GM19023 (cell line): ENCODE results near the gene OBSCN.

ENCODE experiments used
- ATAC-seq: cut with Tn5 transposase; IDR thresholded peaks from one replicate; pipeline ENCODE4 v1.9.1; 2021; ENCODE audit warnings: mild to moderate bottlenecking, moderate library complexity; ENCODE audit not compliant: unreplicated experiment

OBSCN gene

DNA sequence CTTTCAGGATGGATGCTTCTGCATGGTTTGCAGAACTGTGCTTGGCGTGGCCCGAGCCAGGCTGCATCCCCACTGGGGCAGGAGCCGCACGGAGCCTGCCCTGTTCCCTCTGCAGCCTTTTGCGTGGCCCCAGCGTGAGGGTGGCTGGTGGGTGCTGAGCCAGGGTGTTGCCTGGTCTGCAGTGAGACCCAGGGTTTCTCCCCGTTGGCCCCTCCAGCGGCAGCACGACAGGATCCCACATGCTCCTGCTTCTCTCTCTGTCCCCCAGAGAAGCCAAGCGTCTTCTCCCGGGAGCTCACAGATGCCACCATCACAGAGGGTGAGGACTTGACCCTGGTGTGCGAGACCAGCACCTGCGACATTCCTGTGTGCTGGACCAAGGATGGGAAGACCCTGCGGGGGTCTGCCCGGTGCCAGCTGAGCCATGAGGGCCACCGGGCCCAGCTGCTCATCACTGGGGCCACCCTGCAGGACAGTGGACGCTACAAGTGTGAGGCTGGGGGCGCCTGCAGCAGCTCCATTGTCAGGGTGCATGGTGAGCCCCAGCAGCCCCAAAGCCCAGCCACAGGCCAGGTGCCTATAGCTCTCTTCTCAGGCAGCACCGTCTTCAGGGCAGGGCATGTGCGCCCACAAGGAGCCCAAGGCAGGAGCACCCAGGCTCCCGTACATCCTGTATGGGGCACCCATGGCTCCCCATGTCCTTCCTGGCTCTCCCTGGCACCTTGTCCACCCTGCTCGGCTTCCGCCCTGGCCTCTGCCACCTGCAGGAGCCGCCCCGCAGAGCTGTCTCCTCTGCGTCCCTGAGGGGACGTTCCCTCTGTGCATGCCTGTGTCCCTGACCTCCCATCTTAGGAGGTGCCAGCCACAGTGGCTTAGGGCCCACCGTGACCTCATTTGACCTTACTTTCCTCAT lies 78.9 kb downstream of the OBSCN start:
- ATAC-seq: no peak

DNA sequence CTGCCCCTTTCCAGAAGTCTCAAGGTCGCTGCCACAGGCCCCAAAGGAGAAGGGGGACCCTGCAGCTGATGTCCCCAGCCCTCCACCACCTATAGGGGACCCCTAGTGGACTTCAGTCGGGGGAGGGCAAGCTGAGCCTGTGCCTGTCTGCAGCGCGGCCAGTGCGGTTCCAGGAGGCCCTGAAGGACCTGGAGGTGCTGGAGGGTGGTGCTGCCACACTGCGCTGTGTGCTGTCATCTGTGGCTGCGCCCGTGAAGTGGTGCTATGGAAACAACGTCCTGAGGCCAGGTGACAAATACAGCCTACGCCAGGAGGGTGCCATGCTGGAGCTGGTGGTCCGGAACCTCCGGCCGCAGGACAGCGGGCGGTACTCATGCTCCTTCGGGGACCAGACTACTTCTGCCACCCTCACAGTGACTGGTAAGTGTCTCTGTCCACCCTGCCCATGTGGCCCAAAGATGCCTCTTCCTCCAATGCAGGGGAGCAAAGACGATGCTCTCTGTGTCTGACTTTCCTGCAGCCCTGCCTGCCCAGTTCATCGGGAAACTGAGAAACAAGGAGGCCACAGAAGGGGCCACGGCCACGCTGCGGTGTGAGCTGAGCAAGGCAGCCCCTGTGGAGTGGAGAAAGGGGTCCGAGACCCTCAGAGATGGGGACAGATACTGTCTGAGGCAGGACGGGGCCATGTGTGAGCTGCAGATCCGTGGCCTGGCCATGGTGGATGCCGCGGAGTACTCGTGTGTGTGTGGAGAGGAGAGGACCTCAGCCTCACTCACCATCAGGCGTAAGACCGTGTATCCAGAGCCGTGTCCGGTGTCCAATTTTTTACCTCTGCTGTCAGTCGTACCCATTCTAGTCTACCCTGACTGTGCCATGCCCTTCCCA lies 79.9 kb downstream of the OBSCN start:
- ATAC-seq: no peak

DNA sequence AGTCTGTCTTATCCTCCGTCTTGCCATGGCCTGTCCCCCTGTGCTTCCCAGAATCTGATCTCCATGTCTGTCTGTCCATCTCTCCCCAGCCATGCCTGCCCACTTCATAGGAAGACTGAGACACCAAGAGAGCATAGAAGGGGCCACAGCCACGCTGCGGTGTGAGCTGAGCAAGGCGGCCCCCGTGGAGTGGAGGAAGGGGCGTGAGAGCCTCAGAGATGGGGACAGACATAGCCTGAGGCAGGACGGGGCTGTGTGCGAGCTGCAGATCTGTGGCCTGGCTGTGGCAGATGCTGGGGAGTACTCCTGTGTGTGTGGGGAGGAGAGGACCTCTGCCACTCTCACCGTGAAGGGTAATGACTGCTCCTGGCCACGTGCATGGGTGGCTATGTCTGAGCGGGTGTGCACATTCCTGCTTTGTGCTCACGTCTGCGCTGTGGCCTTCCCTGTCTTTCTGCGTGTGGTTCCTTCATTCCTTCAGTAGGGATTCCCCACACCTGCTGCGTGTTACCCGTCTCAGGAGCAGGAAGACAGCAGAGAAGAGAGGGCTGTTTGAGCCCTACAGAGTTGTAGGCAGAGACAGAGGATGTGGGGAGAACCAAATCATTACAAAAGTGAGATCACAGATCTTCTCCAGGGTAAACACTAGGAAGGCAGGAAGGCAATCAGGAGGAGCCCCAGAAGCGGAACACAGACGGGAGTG lies 80.8 kb downstream of the OBSCN start:
- no peak for ATAC-seq

DNA sequence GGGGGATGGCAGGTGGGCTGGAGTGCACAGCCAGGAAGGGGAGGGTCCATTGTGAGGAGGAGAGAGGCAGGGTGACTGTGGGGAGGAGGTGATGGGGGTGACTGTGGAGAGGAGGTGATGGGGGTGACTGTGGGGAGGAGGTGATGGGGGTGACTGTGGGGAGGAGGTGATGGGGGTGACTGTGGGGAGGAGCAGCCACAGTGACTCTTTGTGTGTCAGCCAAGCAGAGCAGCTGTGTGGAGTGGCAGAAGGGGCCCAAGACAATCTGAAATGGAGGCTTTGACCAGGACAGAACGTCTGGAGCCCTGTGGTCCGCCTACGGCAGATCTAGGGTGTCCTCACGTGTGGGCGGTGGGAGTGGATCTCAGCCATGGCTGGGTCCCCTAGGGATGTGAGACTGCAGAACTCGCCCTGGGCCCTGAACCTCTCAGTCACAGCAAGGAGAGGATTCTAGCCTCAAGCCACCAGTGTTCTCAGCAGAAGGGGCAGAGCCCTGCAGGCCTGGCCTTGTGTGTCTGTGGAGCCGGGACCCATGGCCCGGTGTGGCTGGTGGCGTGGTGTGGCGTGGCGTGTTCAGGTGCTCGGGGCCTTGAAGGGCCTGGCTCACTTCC lies 81.5 kb downstream of the OBSCN start:
- ATAC-seq: no peak

DNA sequence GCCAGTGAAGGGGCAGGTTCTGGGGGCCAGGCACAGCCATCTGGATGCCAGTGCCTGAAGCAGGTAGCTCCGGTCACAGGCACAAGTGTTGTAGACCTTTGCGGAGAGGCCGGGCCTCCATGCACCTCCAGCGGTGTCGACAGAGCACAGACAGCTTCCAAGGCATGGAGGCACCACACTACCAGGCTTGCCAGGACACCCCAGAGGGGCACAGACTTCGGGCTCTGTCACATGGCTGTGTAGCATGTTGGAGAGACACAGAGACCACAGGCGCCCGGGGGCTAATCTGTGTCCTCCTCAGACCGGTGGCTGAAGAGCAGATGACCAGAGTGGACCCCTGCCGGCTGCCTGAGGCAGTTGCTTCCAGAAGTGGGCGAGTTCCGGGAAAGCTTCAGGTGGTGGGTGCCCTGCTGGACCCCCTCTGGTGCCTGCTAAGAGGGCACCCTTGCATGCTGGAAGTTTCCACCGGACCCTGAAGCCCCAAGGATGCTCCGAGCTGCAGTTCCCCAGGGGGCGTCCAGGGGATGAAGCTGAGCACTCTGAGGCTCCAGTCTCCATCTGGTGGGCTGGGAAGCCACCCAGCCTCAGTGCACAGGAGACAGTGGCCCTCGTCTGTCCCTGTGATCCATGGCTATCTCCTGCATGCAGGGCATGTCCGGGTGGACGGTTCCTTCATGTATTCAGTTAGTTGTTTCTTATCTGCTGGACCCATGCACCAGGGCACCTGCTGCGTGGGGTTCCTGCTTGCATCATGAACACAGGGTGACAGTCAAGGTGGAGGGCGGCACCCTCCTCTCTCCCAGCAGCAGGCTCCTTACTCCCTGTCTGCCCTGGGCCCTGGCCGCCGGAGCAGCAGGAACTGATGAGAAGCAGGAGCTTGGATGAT lies 82.4 kb downstream of the OBSCN start:
- ATAC-seq: no peak

DNA sequence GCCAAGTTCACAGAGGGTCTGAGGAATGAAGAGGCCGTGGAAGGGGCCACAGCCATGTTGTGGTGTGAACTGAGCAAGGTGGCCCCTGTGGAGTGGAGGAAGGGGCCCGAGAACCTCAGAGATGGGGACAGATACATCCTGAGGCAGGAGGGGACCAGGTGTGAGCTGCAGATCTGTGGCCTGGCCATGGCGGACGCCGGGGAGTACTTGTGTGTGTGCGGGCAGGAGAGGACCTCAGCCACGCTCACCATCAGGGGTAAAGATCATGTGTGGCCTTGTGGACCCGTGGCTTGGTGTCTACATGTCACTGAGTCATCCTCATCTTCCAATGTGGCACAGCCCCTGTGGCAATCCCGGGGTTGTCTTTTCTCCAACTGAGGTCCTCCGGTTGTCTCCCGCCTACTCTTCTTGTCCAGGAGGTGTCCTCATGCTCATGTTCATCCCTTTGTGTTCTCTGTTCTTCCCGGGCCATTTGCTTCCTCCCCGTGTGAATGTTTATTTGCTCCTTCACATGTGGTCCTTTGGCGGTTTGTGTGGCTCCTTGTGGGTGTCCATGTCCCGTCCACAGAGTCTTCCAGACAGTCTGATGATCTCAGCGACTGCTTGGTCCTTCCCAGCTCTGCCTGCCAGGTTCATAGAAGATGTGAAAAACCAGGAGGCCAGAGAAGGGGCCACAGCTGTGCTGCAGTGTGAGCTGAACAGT lies 84.2 kb downstream of the OBSCN start:
- ATAC-seq: no peak

DNA sequence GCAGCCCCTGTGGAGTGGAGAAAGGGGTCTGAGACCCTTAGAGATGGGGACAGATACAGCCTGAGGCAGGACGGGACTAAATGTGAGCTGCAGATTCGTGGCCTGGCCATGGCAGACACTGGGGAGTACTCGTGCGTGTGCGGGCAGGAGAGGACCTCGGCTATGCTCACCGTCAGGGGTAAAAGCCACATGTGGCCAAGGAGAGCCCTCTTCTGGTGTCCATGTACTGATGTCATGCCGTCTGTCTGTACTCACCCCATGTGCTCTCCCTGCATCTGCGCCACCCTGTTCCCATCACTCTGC lies 84.7 kb downstream of the OBSCN start:
- no peak for ATAC-seq

DNA sequence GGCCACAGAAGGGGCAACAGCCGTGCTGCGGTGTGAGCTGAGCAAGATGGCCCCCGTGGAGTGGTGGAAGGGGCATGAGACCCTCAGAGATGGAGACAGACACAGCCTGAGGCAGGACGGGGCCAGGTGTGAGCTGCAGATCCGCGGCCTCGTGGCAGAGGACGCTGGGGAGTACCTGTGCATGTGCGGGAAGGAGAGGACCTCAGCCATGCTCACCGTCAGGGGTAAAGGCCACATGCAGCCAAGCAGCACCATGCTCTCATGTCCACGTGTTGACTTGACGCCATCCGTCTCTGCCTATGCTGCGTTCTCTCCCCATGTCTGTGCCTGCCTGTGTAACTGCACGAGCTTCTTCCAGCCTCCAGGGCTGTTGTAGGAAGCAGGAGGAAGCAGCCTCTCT lies 85.5 kb downstream of the OBSCN start:
- ATAC-seq: no peak

DNA sequence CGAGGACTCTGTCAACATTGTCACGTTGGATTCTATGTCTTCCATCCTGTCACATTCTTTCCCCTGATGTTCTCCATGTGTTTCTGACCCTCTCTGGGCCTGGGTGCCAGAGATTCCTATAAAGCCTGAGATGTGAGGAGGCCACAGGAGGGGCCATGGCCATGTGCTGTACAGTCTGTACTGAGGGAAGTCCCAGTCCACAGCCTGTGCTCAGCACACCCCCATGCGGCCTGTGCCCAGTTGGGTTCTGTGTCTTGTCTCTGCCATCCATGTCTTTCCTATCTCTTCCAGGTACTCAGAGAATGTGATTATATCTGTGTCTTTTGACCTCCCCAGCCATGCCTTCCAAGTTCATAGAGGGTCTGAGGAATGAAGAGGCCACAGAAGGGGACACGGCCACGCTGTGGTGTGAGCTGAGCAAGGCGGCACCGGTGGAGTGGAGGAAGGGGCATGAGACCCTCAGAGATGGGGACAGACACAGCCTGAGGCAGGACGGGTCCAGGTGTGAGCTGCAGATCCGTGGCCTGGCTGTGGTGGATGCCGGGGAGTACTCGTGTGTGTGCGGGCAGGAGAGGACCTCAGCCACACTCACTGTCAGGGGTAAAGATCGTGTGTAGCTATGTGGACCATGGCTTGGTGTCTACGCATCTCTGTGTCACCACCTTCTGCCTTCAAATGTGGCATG lies 86.1 kb downstream of the OBSCN start:
- ATAC-seq: no peak

DNA sequence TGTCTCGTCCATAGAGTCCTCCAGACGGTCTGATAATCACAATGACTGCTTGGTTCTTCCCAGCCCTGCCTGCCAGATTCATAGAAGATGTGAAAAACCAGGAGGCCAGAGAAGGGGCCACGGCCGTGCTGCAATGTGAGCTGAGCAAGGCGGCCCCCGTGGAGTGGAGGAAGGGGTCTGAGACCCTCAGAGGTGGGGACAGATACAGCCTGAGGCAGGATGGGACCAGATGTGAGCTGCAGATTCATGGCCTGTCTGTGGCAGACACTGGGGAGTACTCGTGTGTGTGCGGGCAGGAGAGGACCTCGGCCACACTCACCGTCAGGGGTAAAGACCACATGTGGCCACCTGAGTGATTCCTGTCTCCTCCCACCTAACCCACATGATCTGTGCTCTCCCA lies 86.9 kb downstream of the OBSCN start:
- no peak for ATAC-seq

DNA sequence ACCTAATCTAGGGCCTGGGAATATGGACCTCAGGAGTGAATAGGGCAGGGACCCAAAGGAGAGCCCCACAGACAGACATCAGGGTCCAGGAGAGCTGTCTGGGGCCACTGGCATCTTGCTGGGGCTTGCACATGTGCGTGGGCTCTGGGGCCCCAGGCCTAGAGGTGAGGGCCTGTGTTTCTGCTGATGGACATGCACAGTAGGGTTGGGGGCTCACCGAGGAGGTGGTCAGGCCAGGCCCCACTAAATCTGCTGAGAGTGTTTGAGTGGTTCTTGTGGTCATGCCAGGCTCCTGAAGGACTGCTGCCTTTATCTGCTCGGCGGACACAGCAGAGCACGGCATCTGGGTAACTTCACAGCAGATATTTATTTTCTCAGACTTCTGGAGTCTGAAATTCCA lies 87.4 kb downstream of the OBSCN start:
- no peak for ATAC-seq

DNA sequence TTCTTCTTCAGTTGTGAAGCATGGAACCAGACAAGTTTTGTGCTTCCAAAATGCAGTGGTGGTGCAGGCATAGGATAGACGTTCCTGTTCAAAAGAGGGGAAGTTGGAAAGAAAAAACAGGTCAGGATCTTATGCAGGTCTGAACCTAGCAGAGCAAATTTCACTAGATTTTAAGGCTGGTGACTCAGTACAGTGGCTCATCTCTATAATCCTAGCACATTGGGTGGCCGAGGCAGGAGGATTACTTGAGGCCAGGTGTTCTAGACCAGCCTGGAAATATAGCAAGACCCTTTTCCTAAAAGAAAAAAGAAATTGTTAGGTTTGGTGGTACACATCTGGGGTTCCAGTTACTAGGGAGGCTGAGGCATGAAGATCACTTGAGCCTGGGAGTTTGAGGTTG lies 88.1 kb downstream of the OBSCN start:
- ATAC-seq: no peak

DNA sequence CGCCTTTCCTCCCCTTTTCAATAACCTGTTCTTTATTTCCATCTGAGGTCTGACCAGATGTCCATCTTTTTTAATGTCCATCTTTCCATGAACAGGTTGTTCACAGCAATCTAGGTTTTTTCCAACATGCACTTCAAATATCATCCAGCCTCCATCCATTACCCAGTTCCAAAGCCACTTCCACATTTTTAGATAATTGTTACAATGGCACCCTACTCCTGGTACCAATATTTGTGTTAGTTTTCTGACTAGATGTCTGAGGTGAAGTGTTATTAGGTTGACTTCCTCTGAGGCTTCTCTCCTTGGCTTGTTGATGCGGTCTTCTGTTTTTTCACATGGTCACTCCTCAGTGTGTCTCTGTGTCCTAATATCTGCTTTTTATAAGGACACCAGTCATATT lies 89.4 kb downstream of the OBSCN start:
- no peak for ATAC-seq

DNA sequence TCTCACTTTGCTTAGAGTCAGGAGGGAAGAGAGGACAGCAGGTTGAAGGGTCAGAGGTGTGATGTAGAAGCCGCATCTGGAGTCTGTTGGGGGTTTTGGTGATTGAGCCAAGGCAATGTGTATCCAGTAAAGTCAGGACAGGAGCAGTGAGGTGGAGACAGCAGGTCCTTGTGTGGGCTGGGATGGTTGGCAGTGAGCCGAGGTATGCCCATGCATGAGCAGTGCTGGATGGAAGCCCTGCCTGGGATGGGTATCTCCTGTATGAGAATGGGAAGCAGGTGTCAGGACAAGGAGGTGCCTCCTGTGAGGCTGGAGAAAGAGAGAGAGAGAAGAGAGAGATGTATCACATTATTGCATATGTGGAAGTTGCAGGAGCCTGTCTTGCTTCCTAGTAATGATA lies 90.0 kb downstream of the OBSCN start:
- no peak for ATAC-seq

DNA sequence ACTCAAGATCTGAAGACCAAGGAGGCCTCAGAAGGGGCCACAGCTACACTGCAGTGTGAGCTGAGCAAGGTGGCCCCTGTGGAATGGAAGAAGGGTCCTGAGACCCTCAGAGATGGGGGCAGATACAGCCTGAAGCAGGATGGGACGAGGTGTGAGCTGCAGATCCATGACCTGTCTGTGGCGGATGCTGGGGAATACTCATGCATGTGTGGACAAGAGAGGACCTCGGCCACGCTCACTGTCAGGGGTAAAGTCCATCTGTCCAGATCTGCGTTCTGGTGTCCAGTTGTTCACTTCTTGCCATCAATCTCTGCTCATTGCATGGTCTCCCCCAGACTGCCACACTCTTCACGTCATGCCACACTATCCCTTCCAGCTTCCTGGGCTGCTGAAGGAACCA lies 90.6 kb downstream of the OBSCN start:
- ATAC-seq: no peak

DNA sequence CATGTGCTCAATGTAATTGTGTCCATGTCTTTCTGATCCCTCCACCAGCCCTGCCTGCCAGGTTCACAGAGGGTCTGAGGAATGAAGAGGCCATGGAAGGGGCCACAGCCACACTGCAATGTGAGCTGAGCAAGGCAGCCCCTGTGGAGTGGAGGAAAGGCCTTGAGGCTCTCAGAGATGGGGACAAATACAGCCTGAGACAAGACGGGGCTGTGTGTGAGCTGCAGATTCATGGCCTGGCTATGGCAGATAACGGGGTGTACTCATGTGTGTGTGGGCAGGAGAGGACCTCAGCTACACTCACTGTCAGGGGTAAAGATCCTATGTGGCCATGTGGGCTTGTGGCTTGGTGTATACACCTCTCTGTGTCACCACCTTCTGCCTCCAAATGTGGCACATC lies 91.4 kb downstream of the OBSCN start:
- no peak for ATAC-seq

DNA sequence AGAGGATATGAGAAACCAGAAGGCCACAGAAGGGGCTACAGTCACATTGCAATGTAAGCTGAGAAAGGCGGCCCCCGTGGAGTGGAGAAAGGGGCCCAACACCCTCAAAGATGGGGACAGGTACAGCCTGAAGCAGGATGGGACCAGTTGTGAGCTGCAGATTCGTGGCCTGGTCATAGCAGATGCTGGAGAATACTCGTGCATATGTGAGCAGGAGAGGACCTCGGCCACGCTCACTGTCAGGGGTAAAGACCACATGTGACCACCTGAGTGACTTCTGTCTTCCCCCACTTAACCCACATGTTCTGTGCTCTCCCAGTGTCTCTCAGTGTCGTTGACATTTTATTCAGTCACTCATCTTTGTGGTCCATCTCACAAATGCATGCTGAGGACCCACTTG lies 92.1 kb downstream of the OBSCN start:
- no peak for ATAC-seq

DNA sequence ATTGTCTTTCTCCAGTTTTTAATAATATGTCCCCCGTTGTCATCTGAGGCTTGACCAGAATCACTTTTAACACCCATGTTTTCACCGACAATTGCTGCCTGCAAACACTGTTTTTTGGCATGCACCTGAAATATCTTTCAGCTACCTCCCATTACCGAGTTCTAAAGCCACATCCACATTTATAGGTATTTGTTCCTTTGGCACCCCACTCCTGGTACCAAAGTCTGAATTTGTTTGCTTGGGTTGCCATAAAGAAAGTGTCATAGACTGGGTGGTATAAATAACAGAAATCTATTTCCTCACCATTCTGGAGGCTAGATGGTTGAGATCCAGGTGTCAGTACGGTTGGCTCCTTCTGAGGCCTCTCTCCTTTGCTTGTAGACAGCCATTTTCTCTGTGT lies 94.2 kb downstream of the OBSCN start:
- ATAC-seq: no peak

DNA sequence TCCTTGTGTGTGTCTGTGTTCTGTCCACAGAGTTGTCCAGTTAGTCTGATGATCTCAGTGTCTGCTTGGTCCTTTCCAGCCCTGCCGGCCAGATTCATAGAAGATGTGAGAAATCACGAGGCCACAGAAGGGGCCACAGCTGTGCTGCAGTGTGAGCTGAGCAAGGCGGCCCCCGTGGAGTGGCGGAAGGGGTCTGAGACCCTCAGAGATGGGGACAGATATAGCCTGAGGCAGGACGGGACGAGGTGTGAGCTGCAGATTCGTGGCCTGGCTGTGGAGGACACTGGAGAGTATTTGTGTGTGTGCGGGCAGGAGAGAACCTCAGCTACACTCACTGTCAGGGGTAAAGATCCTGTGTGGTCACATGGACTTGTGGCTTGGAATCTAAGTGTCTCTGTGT lies 95.8 kb downstream of the OBSCN start:
- ATAC-seq: no peak
